H1 (cell line): Measurements from ENCODE around the gene COL17A1. TPM values are rescaled to one million over a fixed set of nuclear protein-coding genes. Genes with fewer than 3 reads are reported as not detected.
A peak's percentile ranks its signal among the peaks of the same experiment; 100 is the strongest.

Source experiments
- CTCF ChIA-PET: fragments of 300-600 bp; sonication (Branson Sonifier 250); formaldehyde crosslinking; loops from one replicate; lab custom pipeline; 2021; ENCODE audit not compliant: partially characterized antibody; lab: Charles Lee
- POLR2A ChIA-PET: fragments of 300-600 bp; sonication (Branson Sonifier 250); formaldehyde crosslinking; loops from one replicate; lab custom pipeline; 2021; ENCODE audit warnings: inconsistent platforms; ENCODE audit not compliant: partially characterized antibody; lab: Charles Lee
- DNase-seq, 2 experiments: peaks; one replicate each; pipeline versions ENCODE4 v3.0.0 to v3.0.0-alpha.2; 2010 to 2022; ENCODE audit warnings: low spot score in 2 of 2, low read depth in 1 of 2, mixed read lengths in 1 of 2
- FAIRE-seq: peaks from 2 replicates; lab custom pipeline; 2011; peaks lifted over from hg19 to GRCh38; lab: Jason Lieb, UNC
- H2AFZ ChIP-seq: 2 replicates; pipeline ENCODE4 v1.8.1; 2012; ENCODE audit warnings: low read length, inconsistent platforms
- H2AK5ac ChIP-seq: 2 replicates; pipeline ENCODE4 v1.6.1; 2013; ENCODE audit warnings: low read depth, low read length
- H2BK120ac ChIP-seq: replicated peaks from 2 replicates; pipeline ENCODE3; 2013; ENCODE audit warnings: low read depth, low read length, inconsistent platforms
- H2BK12ac ChIP-seq: 2 replicates; pipeline ENCODE4 v1.6.1; 2013; ENCODE audit warnings: low read depth, low read length
- H2BK15ac ChIP-seq: 2 replicates; pipeline ENCODE4 v1.6.1; 2013; ENCODE audit warnings: low read length
- H2BK20ac ChIP-seq: 2 replicates; pipeline ENCODE4 v1.6.1; 2013; ENCODE audit warnings: low read length
- H2BK5ac ChIP-seq: 2 replicates; pipeline ENCODE4 v1.6.1; 2013; ENCODE audit warnings: low read depth, low read length
- H3K14ac ChIP-seq: 2 replicates; pipeline ENCODE4 v1.6.1; 2013; ENCODE audit warnings: inconsistent platforms; ENCODE audit not compliant: insufficient read length
- H3K18ac ChIP-seq: 2 replicates; pipeline ENCODE4 v1.6.1; 2013; ENCODE audit warnings: low read length; ENCODE audit errors: extremely low read depth
- H3K23ac ChIP-seq: 2 replicates; pipeline ENCODE4 v1.6.1; 2013; ENCODE audit warnings: inconsistent platforms; ENCODE audit not compliant: insufficient read length
- H3K23me2 ChIP-seq: 2 replicates; pipeline ENCODE4 v1.6.1; 2013; ENCODE audit warnings: low read depth, low read length
- H3K27ac ChIP-seq: 2 replicates; pipeline ENCODE4 v1.6.1; 2011; ENCODE audit warnings: low read depth, low read length, inconsistent platforms
- H3K27me3 ChIP-seq, 4 experiments: replicated peaks in 1 of 4; 1 replicate in 1 of 4; 2 replicates in 3 of 4; pipeline versions ENCODE4 v1.6.1 to v1.8.1; 2011 to 2013; ENCODE audit warnings: low read length in 3 of 4, mild to moderate bottlenecking in 3 of 4, inconsistent platforms in 2 of 4, mixed read lengths in 2 of 4, moderate library complexity in 1 of 4; ENCODE audit not compliant: control insufficient read depth in 3 of 4, insufficient read depth in 3 of 4; ENCODE audit errors: extremely low read depth in 1 of 4
- H3K36me3 ChIP-seq, 4 experiments: 2 replicates each; pipeline versions ENCODE4 v1.6.1 to v1.8.1; 2011 to 2013; ENCODE audit warnings: mild to moderate bottlenecking in 4 of 4, low read length in 3 of 4, moderate library complexity in 2 of 4, control low read depth in 1 of 4, inconsistent platforms in 1 of 4; ENCODE audit not compliant: insufficient read depth in 4 of 4, control insufficient read depth in 2 of 4
- H3K4ac ChIP-seq: replicated peaks from 2 replicates; pipeline ENCODE3; 2013; ENCODE audit warnings: low read length, low read depth, mixed read lengths, inconsistent platforms; ENCODE audit not compliant: insufficient read length
- H3K4me1 ChIP-seq, 4 experiments: replicated peaks in 1 of 4; 1 replicate in 1 of 4; 2 replicates in 3 of 4; pipeline versions ENCODE4 v1.6.1 to v1.8.1; 2011 to 2013; ENCODE audit warnings: low read length in 3 of 4, inconsistent platforms in 2 of 4, mixed read lengths in 1 of 4; ENCODE audit not compliant: insufficient read depth in 4 of 4, control insufficient read depth in 3 of 4
- H3K4me2 ChIP-seq, 2 experiments: 2 replicates each; pipeline versions ENCODE4 v1.6.1 to v1.8.1; 2011 to 2013; ENCODE audit warnings: low read depth in 2 of 2, low read length in 2 of 2, control low read depth in 1 of 2, inconsistent platforms in 1 of 2, mild to moderate bottlenecking in 1 of 2; ENCODE audit not compliant: insufficient read depth in 1 of 2
- H3K4me3 ChIP-seq, 4 experiments: fragments of 200-600, 300-600 bp in 1 of 4; sonication (generic), shearing (Covaris generic), sonication (Bioruptor Twin) in 1 of 4; 2 replicates each; pipeline versions ENCODE4 v1.5.1 to v1.8.1; 2011 to 2016; ENCODE audit warnings: low read length in 4 of 4, low read depth in 3 of 4, control low read depth in 2 of 4, inconsistent platforms in 2 of 4, mild to moderate bottlenecking in 2 of 4, mixed read lengths in 1 of 4, moderate library complexity in 1 of 4; ENCODE audit not compliant: insufficient read depth in 2 of 4; ENCODE audit errors: extremely low read depth in 1 of 4
- H3K56ac ChIP-seq: replicated peaks from 2 replicates; pipeline ENCODE3; 2013; ENCODE audit warnings: low read depth, mild to moderate bottlenecking, mixed read lengths, low read length, inconsistent platforms; ENCODE audit not compliant: insufficient read length
- H3K79me1 ChIP-seq: 2 replicates; pipeline ENCODE4 v1.6.1; 2013; ENCODE audit warnings: low read depth, low read length, control low read depth
- H3K79me2 ChIP-seq, 2 experiments: 2 replicates each; pipeline versions ENCODE4 v1.6.1 to v1.8.1; 2012 to 2013; ENCODE audit warnings: low read length in 2 of 2, mild to moderate bottlenecking in 2 of 2, inconsistent platforms in 1 of 2; ENCODE audit not compliant: insufficient read depth in 2 of 2, control insufficient read depth in 1 of 2
- H3K9ac ChIP-seq, 4 experiments: replicated peaks in 1 of 4; 1 replicate in 1 of 4; 2 replicates in 3 of 4; pipeline versions ENCODE4 v1.6.1 to v1.8.1; 2011 to 2013; ENCODE audit warnings: low read depth in 3 of 4, low read length in 3 of 4, control low read depth in 2 of 4, mild to moderate bottlenecking in 2 of 4, moderate library complexity in 2 of 4, inconsistent platforms in 1 of 4; ENCODE audit errors: extremely low read depth in 1 of 4
- H3K9me3 ChIP-seq, 2 experiments: 2 replicates each; pipeline versions ENCODE4 v1.6.1 to v1.8.1; 2012 to 2013; ENCODE audit warnings: mild to moderate bottlenecking in 2 of 2, moderate library complexity in 2 of 2, control low read depth in 1 of 2, inconsistent platforms in 1 of 2, low read depth in 1 of 2, low read length in 1 of 2, mixed read lengths in 1 of 2; ENCODE audit not compliant: insufficient read depth in 2 of 2
- H4K20me1 ChIP-seq, 2 experiments: replicated peaks in 1 of 2; 2 replicates each; pipeline versions ENCODE3 to v1.8.1; 2011 to 2013; ENCODE audit warnings: inconsistent platforms in 2 of 2, low read length in 2 of 2, mild to moderate bottlenecking in 1 of 2; ENCODE audit not compliant: insufficient read depth in 2 of 2, control insufficient read depth in 1 of 2
- H4K5ac ChIP-seq: 2 replicates; pipeline ENCODE4 v1.6.1; 2013; ENCODE audit warnings: low read length, low read depth, mixed read lengths, inconsistent platforms; ENCODE audit not compliant: insufficient read length
- H4K8ac ChIP-seq: 2 replicates; pipeline ENCODE4 v1.8.0; 2013; ENCODE audit warnings: mild to moderate bottlenecking, moderate library complexity, low read length, inconsistent platforms; ENCODE audit not compliant: insufficient read depth; ENCODE audit errors: extremely low read depth
- H4K91ac ChIP-seq: replicated peaks from 2 replicates; pipeline ENCODE3; 2013; ENCODE audit warnings: low read length, mixed read lengths, inconsistent platforms; ENCODE audit not compliant: insufficient read length
- CEBPB ChIP-seq: IDR thresholded peaks from 2 replicates; pipeline ENCODE4 v1.6.1; 2012; ENCODE audit warnings: low read depth, low read length
- POLR2A ChIP-seq, 2 experiments: IDR thresholded peaks; 1 replicate in 1 of 2; 2 replicates in 1 of 2; pipeline ENCODE4 v1.6.1; 2011; ENCODE audit warnings: low read depth in 2 of 2, low read length in 2 of 2, mild to moderate bottlenecking in 2 of 2; ENCODE audit errors: control extremely low read depth in 1 of 2
- SIRT6 ChIP-seq: IDR thresholded peaks from one replicate; pipeline ENCODE4 v1.7.1; 2012; ENCODE audit warnings: low read length, inconsistent platforms
- SRF ChIP-seq: IDR thresholded peaks from 2 replicates; pipeline ENCODE4 v1.6.1; 2011; ENCODE audit warnings: mild to moderate bottlenecking, low read depth, low read length, moderate library complexity
- WGBS, 2 experiments: shearing (Covaris generic) in 1 of 2; methylation state at CpG; one replicate each; pipeline versions ENCODE4 v1.1.6 to v1.1.7; 2013 to 2015; ENCODE audit warnings: low lambda C conversion rate in 2 of 2, mixed read lengths in 2 of 2, inconsistent platforms in 1 of 2, low coverage in 1 of 2, missing lambda C conversion rate in 1 of 2; ENCODE audit not compliant: insufficient replicate concordance in 2 of 2, insufficient coverage in 1 of 2, insufficient read length in 1 of 2; ENCODE audit errors: extremely low coverage in 1 of 2, missing lambda C conversion rate in 1 of 2; 5-methylcytosine and 5-hydroxymethylcytosine counted together
- polyA plus RNA-seq, 7 experiments: library from polyadenylated mRNA; depleted of rRNA in 3 of 7; stranded (reverse) in 5 of 7; unstranded in 2 of 7; fragments of >200 nt in 5 of 7; fragments of 200-250 nt in 2 of 7; gene quantifications; 1 replicate in 5 of 7; 2 replicates in 1 of 7; 4 replicates in 1 of 7; pipeline versions ENCODE4 v1.2.1 to v1.2.3, GENCODE V29; 2011 to 2013; ENCODE audit warnings: missing spikeins in 2 of 7, mixed read lengths in 2 of 7
- total RNA-seq: library from RNA; stranded (reverse); fragmentation: NEBNext Ultra II Directional; extraction: Animal tissue kit (Norgen Biotek cat#: 25700); gene quantifications from 2 replicates; pipeline ENCODE4 v1.2.1, GENCODE V29; 2021
- TF ChIP-seq, protein P1 (sequence below): IDR thresholded peaks from 2 replicates; pipeline ENCODE4 v1.6.1; 2012; ENCODE audit warnings: inconsistent platforms

The COL17A1 gene
- total and polyA plus RNA-seq, 2 of the 8 experiments (the other 6 are each of a cell fraction or from before 2014, with no cell fraction given), result 0.35 to 0.37 TPM

DNA sequence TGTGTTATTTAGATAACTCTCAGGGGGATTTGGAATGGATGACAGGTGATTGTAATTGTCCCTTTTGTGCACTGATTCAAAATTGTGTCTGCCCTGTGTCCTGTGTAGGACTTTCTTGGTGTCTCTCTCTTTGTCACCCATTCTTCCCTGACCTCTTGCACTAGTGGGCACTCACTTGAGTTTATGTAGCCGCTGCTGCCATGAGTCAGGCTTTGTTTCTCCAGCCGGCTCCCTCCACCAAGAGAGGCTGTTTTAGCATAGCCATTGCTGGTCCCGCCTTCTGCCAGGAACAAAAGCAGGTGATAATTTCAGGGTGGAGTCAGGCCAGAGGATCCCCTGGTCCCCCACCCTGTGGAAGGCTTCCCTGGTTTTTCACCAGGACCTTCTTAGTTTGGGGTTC is 8.4 kb downstream of the COL17A1 start:
- peak overlapping the region in 1 of 4 experiments; percentile 12; a peak in 2 of 7 replicates for H3K9ac ChIP-seq
- 0 out of 2 replicates have a peak overlapping the region, but pooled peaks have one; percentile 53 for H3K27ac ChIP-seq
- H3K36me3 ChIP-seq, result no peaks in the 10 kb centered on the region
- no peak for FAIRE-seq
- no peaks in the 10 kb centered on the region for H4K20me1 ChIP-seq
- H3K79me2 ChIP-seq, result no peaks in the 10 kb centered on the region
- no peaks in the 10 kb centered on the region for H3K23me2 ChIP-seq
- WGBS, 2 experiments, result 45% methylated on average over 3 of the region's 3 CpGs; no CpG with 5 or more reads in 1 of the 2 experiments
- TF ChIP-seq SIRT6, result no peak
- TF ChIP-seq, protein P1, sequence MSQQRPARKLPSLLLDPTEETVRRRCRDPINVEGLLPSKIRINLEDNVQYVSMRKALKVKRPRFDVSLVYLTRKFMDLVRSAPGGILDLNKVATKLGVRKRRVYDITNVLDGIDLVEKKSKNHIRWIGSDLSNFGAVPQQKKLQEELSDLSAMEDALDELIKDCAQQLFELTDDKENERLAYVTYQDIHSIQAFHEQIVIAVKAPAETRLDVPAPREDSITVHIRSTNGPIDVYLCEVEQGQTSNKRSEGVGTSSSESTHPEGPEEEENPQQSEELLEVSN, result 0 out of 2 replicates have a peak, but pooled peaks have one; percentile 22
- TF ChIP-seq CEBPB, result no peak
- no peak for TF ChIP-seq SRF
- TF ChIP-seq POLR2A (IDR thresholded peaks at IDR 0.05; ENCODE audit: control extremely low read depth in 1 of 2, low read depth in 2 of 2, low read length in 2 of 2), result 0 out of 3 replicates have a peak, but pooled peaks of 1 of the 2 experiments have one; percentile 25
- H2AFZ ChIP-seq, result 0 out of 2 replicates have a peak overlapping the region, but pooled peaks have one; percentile 56
- no peak overlapping the region for H2BK15ac ChIP-seq
- no peak overlapping the region for H3K14ac ChIP-seq
- peak overlapping the region; percentile 39; the same call in 1 of the 2 replicates for H3K18ac ChIP-seq
- 0 out of 2 replicates have a peak overlapping the region, but pooled peaks have one; percentile 4 for H4K8ac ChIP-seq
- H3K9me3 ChIP-seq, result no peaks in the 10 kb centered on the region
- peak in 1 of 2 experiments; percentile 50 for DNase-seq
- H3K79me1 ChIP-seq, result no peaks in the 10 kb centered on the region
- no peak overlapping the region for H2BK20ac ChIP-seq
- peak overlapping the region; percentile 16; the same call in 1 of the 2 replicates for H2BK5ac ChIP-seq
- no peak overlapping the region for H3K4ac ChIP-seq
- no peak overlapping the region for H4K5ac ChIP-seq
- H3K27me3 ChIP-seq, result no peaks in the 10 kb centered on the region
- H3K23ac ChIP-seq, result no peak overlapping the region
- peak overlapping the region in 2 of 4 experiments; percentile 5 to 17; a peak in 2 of 8 replicates for H3K4me3 ChIP-seq
- POLR2A ChIA-PET, result interaction anchor here (1.0 to 2.7 kb wide), 5 partner anchors 9 to 45 kb away, joined by 3 to 13 read pairs (median 4); partner anchors contain the start of gene SFR1
- CTCF ChIA-PET, result interaction anchor here (1.0 to 3.2 kb wide), 6 partner anchors 18 to 50 kb away, joined by 4 to 16 read pairs (median 4); partner anchors contain the start of gene SFR1
- H3K4me2 ChIP-seq, result peak overlapping the region; percentile 11 to 47; a peak in 3 of 4 replicates
- no peak overlapping the region for H2AK5ac ChIP-seq
- H2BK120ac ChIP-seq, result no peak overlapping the region
- H3K4me1 ChIP-seq, result peaks cover 6 to 10% (median 8%) of the 10 kb centered on the region in 4 experiments
- H3K56ac ChIP-seq, result no peak overlapping the region
- H4K91ac ChIP-seq, result no peak overlapping the region
- H2BK12ac ChIP-seq, result peak overlapping the region; percentile 52; the same call in 1 of the 2 replicates
